Coronary artery (tissue), 2 donors: ENCODE measurements around the gene IMPA2.

Experiments
- DNase-seq: peaks from one replicate; pipeline ENCODE4 v3.0.0-alpha.2; 2017; ENCODE audit warnings: low spot score
- H3K27ac ChIP-seq, 2 donors: fragments of 200-600 bp; sonication (generic); one replicate each; pipeline ENCODE4 v1.5.1; 2016 to 2019
- H3K4me3 ChIP-seq: fragments of 200-600 bp; sonication (generic); 2 replicates; pipeline ENCODE4 v1.5.1; 2016; ENCODE audit warnings: mild to moderate bottlenecking, moderate library complexity
- TF ChIP-seq, protein P1 (sequence below): fragments of 200-600 bp; sonication (generic); IDR thresholded peaks from one replicate; pipeline ENCODE4 v1.5.1; 2019; ENCODE audit warnings: antibody characterized with exemption

IMPA2 gene

DNA sequence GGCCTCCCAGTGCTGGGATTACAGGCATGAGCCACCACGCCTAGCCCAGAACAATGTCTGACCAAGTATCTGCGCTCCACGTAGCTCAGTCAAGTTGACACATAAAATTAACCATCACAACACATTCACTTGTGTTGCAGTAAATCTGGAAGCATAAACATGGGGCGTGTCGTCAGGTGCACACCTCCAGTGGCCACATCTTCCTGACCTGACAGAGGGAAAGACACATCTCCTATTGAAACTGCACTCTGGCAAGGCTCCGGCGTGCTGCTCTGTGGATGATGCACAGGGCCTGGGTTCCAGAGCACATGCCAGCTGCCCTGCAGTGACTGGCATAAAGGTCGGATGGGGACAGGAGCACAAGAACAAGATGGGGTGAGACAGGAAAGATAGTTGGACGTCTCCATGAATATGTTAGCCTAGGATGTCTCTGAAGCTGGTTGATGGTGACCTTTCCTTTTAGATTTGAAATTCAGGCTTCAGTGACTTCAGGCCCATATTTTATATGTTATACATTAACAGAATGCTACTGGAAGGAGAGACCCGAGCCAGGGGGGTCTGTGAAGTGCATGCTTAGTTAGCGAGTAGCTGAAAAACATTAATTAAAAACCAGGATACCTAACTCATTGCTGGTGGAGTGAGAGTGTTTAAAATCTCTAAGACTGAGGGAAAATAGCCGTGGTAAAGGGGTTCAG lies 10.9 kb downstream of the IMPA2 start:
- Histone ChIP-seq H3K4me3 (no peak overlapping the region), H3K27ac (no peak overlapping the region)
- TF ChIP-seq, protein P1, sequence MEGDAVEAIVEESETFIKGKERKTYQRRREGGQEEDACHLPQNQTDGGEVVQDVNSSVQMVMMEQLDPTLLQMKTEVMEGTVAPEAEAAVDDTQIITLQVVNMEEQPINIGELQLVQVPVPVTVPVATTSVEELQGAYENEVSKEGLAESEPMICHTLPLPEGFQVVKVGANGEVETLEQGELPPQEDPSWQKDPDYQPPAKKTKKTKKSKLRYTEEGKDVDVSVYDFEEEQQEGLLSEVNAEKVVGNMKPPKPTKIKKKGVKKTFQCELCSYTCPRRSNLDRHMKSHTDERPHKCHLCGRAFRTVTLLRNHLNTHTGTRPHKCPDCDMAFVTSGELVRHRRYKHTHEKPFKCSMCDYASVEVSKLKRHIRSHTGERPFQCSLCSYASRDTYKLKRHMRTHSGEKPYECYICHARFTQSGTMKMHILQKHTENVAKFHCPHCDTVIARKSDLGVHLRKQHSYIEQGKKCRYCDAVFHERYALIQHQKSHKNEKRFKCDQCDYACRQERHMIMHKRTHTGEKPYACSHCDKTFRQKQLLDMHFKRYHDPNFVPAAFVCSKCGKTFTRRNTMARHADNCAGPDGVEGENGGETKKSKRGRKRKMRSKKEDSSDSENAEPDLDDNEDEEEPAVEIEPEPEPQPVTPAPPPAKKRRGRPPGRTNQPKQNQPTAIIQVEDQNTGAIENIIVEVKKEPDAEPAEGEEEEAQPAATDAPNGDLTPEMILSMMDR, result no peak
- DNase-seq, result no peak

DNA sequence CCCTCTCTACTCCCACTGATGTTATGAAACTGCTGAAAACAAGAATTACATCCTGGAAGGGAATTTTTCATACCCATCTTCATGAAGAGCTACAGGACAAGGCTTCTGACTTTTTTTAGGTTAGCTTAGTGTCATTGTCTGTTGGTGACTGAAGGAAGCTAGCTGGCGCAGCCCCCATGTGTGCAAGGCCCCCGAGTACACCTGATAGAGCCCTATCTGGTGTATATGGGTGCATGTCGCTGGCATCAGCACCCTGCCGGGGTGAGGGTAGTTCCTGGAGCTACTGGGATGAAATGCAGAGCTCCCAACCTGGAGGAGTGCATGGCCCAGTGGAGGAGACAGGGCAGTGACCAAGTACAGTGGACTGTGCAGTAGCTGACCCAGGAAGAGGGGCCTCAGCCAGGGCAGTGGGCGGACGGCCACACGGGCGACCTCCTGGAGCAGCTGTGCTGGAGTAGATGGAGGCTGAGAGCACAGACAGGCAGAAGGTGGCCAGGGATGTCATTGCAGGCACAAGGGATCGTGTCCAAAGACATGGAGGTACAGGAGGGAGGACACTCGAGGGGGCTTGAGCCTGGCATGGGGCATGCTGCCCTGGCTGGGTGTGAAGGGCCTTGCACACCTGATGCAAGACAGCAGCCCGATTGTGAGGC lies 12.1 kb downstream of the IMPA2 start:
- TF ChIP-seq, protein P1, result no peak
- H3K27ac ChIP-seq, result peak overlapping the region in 1 of 2 donors; percentile 56
- no peak overlapping the region for H3K4me3 ChIP-seq
- DNase-seq, result no peak

DNA sequence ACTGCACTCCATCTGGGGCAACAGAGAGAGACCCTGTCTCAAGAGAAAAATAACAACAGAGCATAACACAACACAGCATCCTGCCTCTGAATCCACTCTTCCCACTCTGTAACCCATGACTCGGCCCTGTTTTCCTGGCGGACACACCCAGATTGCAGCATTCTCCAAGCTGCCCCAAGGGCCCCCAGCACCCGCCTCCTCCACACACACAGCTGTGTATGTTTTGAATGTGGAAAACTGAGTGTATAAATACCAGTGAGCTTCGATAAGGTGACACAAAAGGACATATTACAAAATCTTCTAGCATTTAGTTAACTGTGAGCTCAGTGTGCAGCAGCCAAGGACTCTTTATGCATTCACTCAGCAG lies 13.0 kb downstream of the IMPA2 start:
- Histone ChIP-seq H3K4me3 (no peak overlapping the region), H3K27ac (peak overlapping the region in 1 of 2 donors; percentile 66)
- TF ChIP-seq, protein P1, result no peak
- DNase-seq, result no peak

DNA sequence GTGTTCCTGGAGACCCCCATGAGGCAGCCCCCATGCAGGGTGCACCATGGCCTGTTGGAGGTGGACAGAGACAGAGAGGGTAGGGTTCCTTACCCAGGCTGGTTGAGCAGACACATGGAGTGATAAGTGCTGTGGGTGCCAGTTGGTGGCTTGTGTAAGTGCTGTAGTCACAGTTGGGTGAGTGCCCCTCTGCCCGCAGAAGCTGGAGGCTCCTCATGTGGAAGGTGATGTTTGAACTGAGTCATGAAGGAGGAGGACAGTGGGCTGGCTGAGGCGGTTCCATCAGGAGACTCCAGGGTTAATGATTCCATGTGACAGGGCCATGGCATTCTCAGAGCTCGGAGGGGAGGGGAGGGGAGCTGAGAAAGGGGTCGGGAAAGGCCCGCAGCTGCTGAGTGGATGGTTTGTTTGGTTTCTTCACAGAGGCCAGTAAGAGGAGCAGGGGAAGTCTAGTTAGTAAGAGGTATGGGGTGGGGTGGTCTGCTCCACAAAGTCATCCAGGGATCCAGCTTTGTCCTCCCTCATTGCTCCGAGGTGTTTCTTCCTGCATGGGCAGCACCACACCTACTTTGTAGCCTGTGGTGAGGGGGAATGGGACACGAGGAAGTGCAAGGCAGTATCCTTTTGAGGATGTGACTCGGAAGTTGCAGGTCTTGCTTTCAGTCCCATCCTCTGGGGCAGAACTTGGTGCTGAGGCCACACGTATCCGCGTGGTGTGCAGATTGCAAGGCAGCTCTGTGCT lies 13.6 kb downstream of the IMPA2 start:
- Histone ChIP-seq H3K27ac (peak overlapping the region in 1 of 2 donors; percentile 66), H3K4me3 (no peak overlapping the region)
- TF ChIP-seq, protein P1, result no peak
- no peak for DNase-seq

DNA sequence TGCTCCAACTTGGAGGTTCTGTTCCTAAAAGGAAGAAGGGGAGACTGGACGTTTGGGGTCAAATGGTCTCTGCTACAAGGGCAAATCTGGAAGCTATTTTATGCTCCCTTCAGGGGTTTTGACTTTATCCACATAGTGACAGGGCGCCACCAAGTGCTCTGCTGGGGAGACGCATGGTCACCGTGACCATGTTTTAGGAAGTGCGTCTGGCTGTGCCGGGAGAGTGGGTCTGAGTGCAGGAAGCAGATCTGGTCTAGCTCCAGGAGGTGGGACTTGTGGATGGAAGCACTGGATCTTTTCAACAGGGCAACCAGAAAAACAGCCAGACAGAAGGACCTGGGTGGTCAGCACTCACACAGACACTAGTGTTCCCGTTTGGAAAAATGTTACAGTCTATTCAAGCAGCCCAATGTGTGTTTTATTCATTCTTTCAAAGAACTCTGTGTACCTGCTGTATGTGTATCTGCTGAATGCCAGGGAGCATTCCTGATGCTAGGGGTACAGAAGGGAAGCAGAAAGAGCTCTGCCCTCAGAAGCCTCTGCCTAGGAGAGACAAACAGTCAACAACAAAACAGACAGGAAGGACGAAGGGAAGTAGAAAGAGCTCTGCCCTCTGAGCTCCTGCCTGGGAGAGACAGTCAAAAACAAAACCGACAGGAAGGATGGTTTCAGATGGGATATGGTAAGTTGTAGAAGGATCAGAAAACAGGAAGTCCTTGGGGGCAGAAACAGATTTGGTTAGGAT lies 14.3 kb downstream of the IMPA2 start:
- DNase-seq, result no peak
- no peak overlapping the region for H3K4me3 ChIP-seq
- TF ChIP-seq, protein P1, result peak; percentile 71
- H3K27ac ChIP-seq, result peak overlapping the region in 1 of 2 donors; percentile 66

DNA sequence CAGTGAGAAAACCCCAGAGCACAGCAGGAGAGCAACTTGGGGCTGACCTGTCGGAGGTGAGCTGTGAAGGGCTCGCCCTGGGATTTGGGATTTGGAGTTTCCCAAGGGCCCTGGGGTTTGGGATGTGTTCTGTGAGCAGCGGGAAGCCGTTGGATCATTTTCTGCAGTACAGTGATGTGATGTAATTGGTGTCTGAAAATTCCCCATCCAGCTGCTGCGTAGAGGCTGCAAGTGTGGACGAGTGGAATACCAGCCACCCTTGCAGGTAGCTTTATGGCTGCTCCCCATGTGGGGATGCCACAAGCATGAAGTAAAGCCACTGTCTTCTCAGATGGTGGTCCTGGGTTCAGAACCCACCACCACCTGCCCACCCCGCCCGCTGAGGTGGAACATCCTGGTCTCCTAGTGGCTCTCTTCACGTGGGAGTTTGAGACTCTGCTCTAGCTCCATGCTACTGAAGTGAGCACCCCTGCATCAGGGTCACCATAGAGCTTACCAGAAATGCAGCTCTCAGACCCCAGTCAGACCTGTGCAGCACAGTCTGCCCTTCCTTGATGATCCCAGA lies 15.0 kb downstream of the IMPA2 start:
- Histone ChIP-seq H3K4me3 (no peak overlapping the region), H3K27ac (peak overlapping the region in 1 of 2 donors; percentile 46)
- TF ChIP-seq, protein P1, result no peak
- DNase-seq, result no peak
